Epithelial cell of umbilical artery (primary cell): ENCODE results near the gene KDSR. TPM values are rescaled to one million over a fixed set of nuclear protein-coding genes. Genes with fewer than 3 reads are reported as not detected.

Experiments
- total RNA-seq: library from RNA; depleted of rRNA; stranded (reverse); fragments of >200 nt; gene quantifications from 2 replicates; pipeline ENCODE4 v1.2.3, GENCODE V29; 2014

Gene KDSR
- total RNA-seq, result 18.8 and 22.3 TPM in 2 replicates

GRCh38 chr18:63367053-63367953 is at the start of gene KDSR:
Gene KDSR, minus strand, starts transcription at chr18:63367206. Its CDS starts 88 bp downstream, at chr18:63367118.

DNA sequence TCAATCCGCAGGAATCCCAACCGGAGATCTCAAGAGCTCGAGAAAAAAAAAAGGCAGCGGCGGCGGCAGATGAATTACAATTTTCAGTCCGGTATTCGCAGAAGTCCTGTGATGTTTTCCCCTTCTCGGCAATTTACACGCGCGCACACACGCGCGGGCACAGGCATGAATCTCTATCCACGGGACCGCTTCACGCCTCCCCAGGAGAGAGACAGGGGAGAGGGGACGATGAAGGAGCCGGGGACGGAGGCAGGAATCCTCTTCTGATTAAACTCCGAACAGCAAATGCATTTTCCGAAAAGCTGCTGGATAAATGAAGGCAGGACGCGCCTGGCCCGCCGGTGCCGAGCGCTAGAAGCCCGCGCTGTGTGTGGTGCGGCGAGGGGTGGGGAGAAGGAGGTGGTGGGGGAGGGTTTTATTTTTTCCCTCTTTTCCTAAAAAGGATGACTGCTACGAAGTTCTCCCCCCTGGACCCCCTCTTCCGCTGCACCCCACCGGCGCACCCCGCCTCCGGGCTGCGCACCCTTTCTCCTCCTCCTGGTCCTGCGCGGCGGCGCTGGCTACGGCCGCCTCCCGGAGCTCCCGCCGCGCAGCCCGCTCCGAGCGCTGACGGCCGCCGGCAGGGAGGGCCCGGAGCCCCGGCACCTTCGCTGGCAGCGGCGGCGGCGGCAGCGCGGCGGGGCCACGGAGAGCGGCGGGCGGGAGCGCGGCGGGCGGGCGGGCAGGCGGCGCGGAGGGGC is 47.5 kb downstream of the KDSR start, which contains the start of gene BCL2:
BCL2 (minus strand) TSS at position 387 of the 740 bp plus-strand sequence.

Other genes with a start within 250 kb of the KDSR start
- gene BCL2, start 47.4 kb downstream of the KDSR start, total RNA-seq, result 1.6 and 2.0 TPM in 2 replicates
- 42.2 and 61.7 TPM in 2 replicates for gene VPS4B, start 55.3 kb upstream of the KDSR start, total RNA-seq
- not detected in 2 replicates for gene SERPINB5, start 109.8 kb upstream of the KDSR start, total RNA-seq
- not detected in 2 replicates for gene SERPINB12, start 175.2 kb upstream of the KDSR start, total RNA-seq
- not detected in 2 replicates for gene SERPINB13, start 220.1 kb upstream of the KDSR start, total RNA-seq